Peyer's patch (tissue), 4 donors: Measurements from ENCODE around the gene MT2A.
A peak's percentile ranks its signal among the peaks of the same experiment; 100 is the strongest.

Source experiments
- CTCF ChIP-seq, 6 experiments: fragments of 450-650 bp in 4 of 6; fragments of 200-600 bp in 2 of 6; sonication (generic) in 1 of 6; IDR thresholded peaks; one replicate each; pipeline ENCODE4 v1.5.1; 2017 to 2019; ENCODE audit warnings: antibody characterized with exemption in 6 of 6, mild to moderate bottlenecking in 3 of 6, moderate library complexity in 1 of 6
- POLR2A ChIP-seq, 2 donors: fragments of 450-650 bp; IDR thresholded peaks; one replicate each; pipeline ENCODE4 v1.5.1; 2017; ENCODE audit warnings: antibody characterized with exemption in 2 of 2, mild to moderate bottlenecking in 2 of 2, moderate library complexity in 2 of 2

- TF ChIP-seq POLR2A (IDR thresholded peaks at IDR 0.05): no peak
- peak; percentile 33 to 59 (median 50) for TF ChIP-seq CTCF (IDR thresholded peaks at IDR 0.05)
Measured at GRCh38 chr16:56600398-56600999, 7.9 kb upstream of the MT2A start.
